Suppressor macrophage (primary cell): ENCODE measurements around the gene GFRA1.

Experiments
- DNase-seq, 4 experiments: peaks; one replicate each; pipeline ENCODE4 v3.0.0-alpha.2; 2020 to 2022

GFRA1 gene

GRCh38 chr10:116240157-116240950, 32.7 kb downstream of the GFRA1 start:
- no peak for DNase-seq

GRCh38 chr10:116239229-116239628, 33.8 kb downstream of the GFRA1 start:
- no peak for DNase-seq

- DNase-seq, result no peak
Measured at GRCh38 chr10:116237970-116238369, 35.0 kb downstream of the GFRA1 start.

GRCh38 chr10:116237260-116237659, 35.7 kb downstream of the GFRA1 start:
- DNase-seq, result no peak

- no peak for DNase-seq
Measured at GRCh38 chr10:116233230-116233629, 39.8 kb downstream of the GFRA1 start.

GRCh38 chr10:116232613-116233012, 40.4 kb downstream of the GFRA1 start:
- no peak for DNase-seq

- no peak for DNase-seq
Measured at GRCh38 chr10:116226766-116227165, 46.2 kb downstream of the GFRA1 start.

GRCh38 chr10:116226053-116226452, 47.0 kb downstream of the GFRA1 start:
- DNase-seq, result no peak

- no peak for DNase-seq
Measured at GRCh38 chr10:116223289-116223688, 49.7 kb downstream of the GFRA1 start.

GRCh38 chr10:116221053-116221452, 52.0 kb downstream of the GFRA1 start:
- no peak for DNase-seq

GRCh38 chr10:116216676-116217075, 56.3 kb downstream of the GFRA1 start:
- DNase-seq, result no peak

- DNase-seq, result no peak
Measured at GRCh38 chr10:116215651-116216050, 57.4 kb downstream of the GFRA1 start.

- DNase-seq, result no peak
Measured at GRCh38 chr10:116211682-116212081, 61.3 kb downstream of the GFRA1 start.

GRCh38 chr10:116210588-116211346, 62.2 kb downstream of the GFRA1 start:
- DNase-seq, result no peak

- no peak for DNase-seq
Measured at GRCh38 chr10:116209781-116210180, 63.2 kb downstream of the GFRA1 start.

- DNase-seq, result no peak
Measured at GRCh38 chr10:116208956-116209567, 63.9 kb downstream of the GFRA1 start.

GRCh38 chr10:116207690-116208089, 65.3 kb downstream of the GFRA1 start:
- DNase-seq, result no peak

GRCh38 chr10:116203661-116204060, 69.3 kb downstream of the GFRA1 start:
- no peak for DNase-seq

GRCh38 chr10:116201670-116202430, 71.2 kb downstream of the GFRA1 start:
- no peak for DNase-seq

- DNase-seq, result no peak
Measured at GRCh38 chr10:116201011-116201410, 72.0 kb downstream of the GFRA1 start.

GRCh38 chr10:116198676-116199035, 74.3 kb downstream of the GFRA1 start:
- DNase-seq, result no peak

GRCh38 chr10:116197946-116198675, 74.9 kb downstream of the GFRA1 start:
- no peak for DNase-seq
